Activated CD4-positive, alpha-beta T cell treated with anti-CD3 and anti-CD28 coated beads for 36 hours (primary cell): ENCODE results near the gene ATF7IP. TPM values are rescaled to one million over a fixed set of nuclear protein-coding genes. Genes with fewer than 3 reads are reported as not detected.

Experiments
- ATAC-seq: fragments of 200-7000 bp; cut with Tn5 transposase; one replicate; pipeline ENCODE4 v1.10.0; 2021; ENCODE audit warnings: mild to moderate bottlenecking, moderate library complexity
- CTCF ChIA-PET: fragments of 350-600 bp; sonication (Branson Sonifier 250); formaldehyde crosslinking; loops from one replicate; lab custom pipeline; 2021; ENCODE audit warnings: antibody characterized with exemption; lab: Charles Lee
- POLR2A ChIA-PET: fragments of 350-600 bp; sonication (Branson Sonifier 250); formaldehyde crosslinking; loops from one replicate; lab custom pipeline; 2021; ENCODE audit warnings: antibody characterized with exemption, inconsistent platforms; lab: Charles Lee
- DNase-seq: peaks from one replicate; pipeline ENCODE4 v3.0.0-alpha.2; 2020
- H3K27ac Mint-ChIP-seq: one replicate; pipeline ENCODE4 v1.8.0; 2021; ENCODE audit warnings: mixed read lengths
- H3K27me3 Mint-ChIP-seq: one replicate; pipeline ENCODE4 v1.8.0; 2021; ENCODE audit warnings: mixed read lengths
- H3K36me3 Mint-ChIP-seq: one replicate; pipeline ENCODE4 v1.8.0; 2021; ENCODE audit warnings: low read depth, mixed read lengths
- H3K4me1 Mint-ChIP-seq: one replicate; pipeline ENCODE4 v1.8.0; 2021; ENCODE audit warnings: mixed read lengths
- H3K4me3 Mint-ChIP-seq: one replicate; pipeline ENCODE4 v1.8.0; 2021; ENCODE audit warnings: mild to moderate bottlenecking, moderate library complexity, mixed read lengths
- H3K9me3 Mint-ChIP-seq: one replicate; pipeline ENCODE4 v1.8.0; 2021; ENCODE audit warnings: low read depth, mixed read lengths
- intact Hi-C, 2 experiments: fragments of 100-400 bp; cut with DNase I in 1 of 2; cut with micrococcal nuclease in 1 of 2; formaldehyde crosslinking; loops; one replicate each; pipeline versions ENCODE4 v1.14.2 to v1.15.1; 2022 to 2024; cut with DNase I, micrococcal nuclease
- total RNA-seq, 2 experiments: library from RNA; stranded (reverse); gene quantifications; one replicate each; pipeline ENCODE4 v1.2.3, GENCODE V29; 2021

Gene ATF7IP
- total RNA-seq, 2 experiments from 2014 or later = 81.3 to 101 TPM

DNA sequence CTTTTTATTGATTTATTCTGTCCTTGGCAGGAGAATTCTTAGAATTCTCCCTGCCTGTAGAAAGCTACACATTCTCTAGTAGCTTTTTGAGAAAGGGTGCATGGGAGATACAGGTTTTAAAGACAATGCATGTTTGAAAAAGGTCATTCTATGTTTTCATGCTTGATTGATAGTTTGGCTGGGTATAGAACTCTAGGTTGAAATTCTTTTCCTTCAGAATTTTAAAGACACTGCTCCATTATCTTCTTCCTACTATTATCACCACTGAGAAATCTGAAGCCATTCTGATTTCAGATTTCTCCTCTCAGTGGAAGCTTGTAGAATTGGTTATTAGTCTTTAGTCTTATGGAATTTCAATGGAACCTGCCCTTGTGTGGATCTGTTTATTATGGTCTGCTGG lies 14.0 kb downstream of the ATF7IP start:
- POLR2A ChIA-PET = no interaction called here
- Mint-ChIP-seq H3K36me3 (peaks cover 53% of the 10 kb centered on the region), H3K9me3 (peaks cover 20% of the 10 kb centered on the region), H3K4me3 (no peak overlapping the region), H3K27ac (peak overlapping the region; percentile 31), H3K27me3 (no peaks in the 10 kb centered on the region), H3K4me1 (peaks cover 41% of the 10 kb centered on the region)
- ATAC-seq (no peak), DNase-seq (no peak)
- intact Hi-C loops = no loop called here
- CTCF ChIA-PET = interaction anchor here (0.9 kb wide), 1 partner anchor 38 kb away, joined by 3 read pairs; no protein-coding TSS in a partner anchor

DNA sequence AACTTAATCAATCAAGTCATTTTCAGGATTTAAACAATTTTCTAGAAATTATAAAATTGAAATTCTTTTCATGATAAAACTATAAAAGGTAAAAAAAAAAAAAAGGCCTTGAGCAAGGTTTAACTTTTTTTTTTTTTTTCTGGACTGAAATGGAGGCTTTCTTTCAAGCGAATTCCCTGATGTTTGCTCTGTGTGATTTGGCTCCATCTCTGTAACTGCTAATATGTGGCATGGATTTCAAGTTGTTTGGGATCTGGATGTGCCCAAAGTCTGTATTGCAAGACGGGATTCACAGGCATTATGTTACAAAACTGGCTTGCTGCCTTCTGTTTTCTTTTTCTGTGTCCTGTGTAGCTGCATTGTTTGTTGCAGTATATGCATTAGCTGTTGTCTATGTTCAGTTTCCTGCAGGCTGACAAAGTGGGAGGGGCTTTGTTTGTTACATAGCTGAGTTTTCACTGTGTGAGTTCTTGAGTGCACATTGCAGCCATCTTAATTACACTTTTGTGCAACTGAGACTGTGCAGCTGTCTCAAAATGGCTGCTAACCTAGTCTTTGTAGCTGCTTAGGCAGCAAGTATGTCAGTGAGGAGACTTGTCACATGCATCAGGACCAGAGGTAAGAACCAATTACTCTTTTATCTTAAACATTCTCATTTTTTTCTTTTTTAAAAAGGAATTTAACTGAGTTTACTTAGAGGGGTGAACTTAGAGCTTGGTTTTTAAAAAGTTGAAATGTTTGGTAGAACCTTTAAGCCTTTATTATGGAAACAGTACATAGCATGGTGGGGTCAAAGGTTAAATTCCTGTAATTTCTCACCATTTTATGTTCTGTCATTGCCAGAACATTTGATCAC lies 19.5 kb downstream of the ATF7IP start:
- peaks cover 47% of the 10 kb centered on the region for H3K36me3 Mint-ChIP-seq
- peak overlapping the region; percentile 73 for H3K4me3 Mint-ChIP-seq
- DNase-seq (peak; percentile 75), ATAC-seq (peak; percentile 96)
- intact Hi-C loops = loop anchor here (1.0 to 5.0 kb wide), 7 partner anchors 9 to 1663 kb away; a partner anchor contains a TSS
- H3K27me3 Mint-ChIP-seq = no peaks in the 10 kb centered on the region
- ChIA-PET POLR2A (interaction anchor here (0.6 to 3.0 kb wide), 7 partner anchors 9 to 389 kb away, joined by 3 to 27 read pairs (median 5); partner anchors contain the start of gene ATF7IP), CTCF (interaction anchor here (1.0 to 6.3 kb wide), 17 partner anchors 9 to 147 kb away, joined by 3 to 44 read pairs (median 6); partner anchors contain the start of gene ATF7IP)
- H3K9me3 Mint-ChIP-seq = peaks cover 10% of the 10 kb centered on the region
- peaks cover 59% of the 10 kb centered on the region for H3K4me1 Mint-ChIP-seq
- peak overlapping the region; percentile 94 for H3K27ac Mint-ChIP-seq

DNA sequence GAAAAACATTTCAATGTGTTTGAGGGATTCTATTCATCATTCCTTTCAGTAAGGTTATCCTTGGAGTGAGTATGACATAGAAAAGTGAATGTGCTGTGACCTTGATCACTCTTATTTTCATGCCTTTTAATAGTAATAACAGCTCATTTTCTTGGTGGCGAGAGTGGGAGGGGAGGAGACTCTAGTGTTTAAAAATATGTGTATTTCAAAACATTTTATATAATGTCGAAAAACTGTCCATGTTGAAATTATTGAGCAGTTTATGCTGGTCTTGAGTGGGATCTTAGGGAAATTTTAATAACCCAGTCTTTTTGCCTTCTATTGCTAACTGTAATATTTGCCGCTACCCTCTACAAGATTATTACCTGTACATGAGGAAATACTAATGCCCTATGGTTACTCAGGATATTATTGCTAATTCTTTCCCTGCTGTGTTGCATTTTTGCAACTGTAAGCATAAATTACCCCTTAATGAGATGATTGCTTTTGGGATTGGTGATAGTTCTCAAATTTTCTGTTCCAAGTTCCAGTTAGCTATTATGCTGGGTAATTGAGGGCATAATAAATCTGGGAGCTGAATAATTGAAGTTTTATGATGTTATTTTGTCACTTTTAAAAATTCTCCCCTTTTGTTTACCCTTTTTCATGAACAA lies 21.9 kb downstream of the ATF7IP start:
- POLR2A ChIA-PET = interaction anchor here (0.9 kb wide), 1 partner anchor 22 kb away, joined by 3 read pairs; the partner anchor contains the start of gene ATF7IP
- CTCF ChIA-PET = interaction anchor here (1.0 to 6.3 kb wide), 9 partner anchors 12 to 130 kb away, joined by 3 to 38 read pairs (median 5); partner anchors contain the start of gene ATF7IP
- Mint-ChIP-seq H3K27me3 (no peaks in the 10 kb centered on the region), H3K4me1 (peaks cover 73% of the 10 kb centered on the region), H3K9me3 (no peaks in the 10 kb centered on the region), H3K4me3 (peak overlapping the region; percentile 73), H3K27ac (peak overlapping the region; percentile 89), H3K36me3 (peaks cover 46% of the 10 kb centered on the region)
- intact Hi-C loops = loop anchor here in 1 of 2 experiments (5.0 kb wide), 3 partner anchors 385 to 1665 kb away; a partner anchor contains a TSS
- no peak for DNase-seq
- no peak for ATAC-seq

DNA sequence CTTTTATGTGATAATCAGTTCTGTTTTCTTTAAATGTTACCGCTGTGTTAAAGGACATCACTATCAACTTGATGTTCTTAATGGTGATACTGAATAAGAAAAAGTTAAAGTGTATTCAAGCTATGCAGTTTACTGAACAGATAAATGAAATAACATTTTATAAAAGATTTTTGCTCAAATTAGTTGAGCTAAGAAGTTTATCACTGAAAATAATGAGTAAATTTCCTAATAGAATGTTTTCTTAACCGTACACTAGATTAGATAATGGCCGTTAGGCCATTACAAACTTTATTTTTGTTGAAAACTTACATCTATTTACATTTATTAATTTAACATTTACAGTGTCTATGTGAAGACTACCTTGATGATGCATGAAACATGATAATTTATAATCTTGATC lies 25.0 kb downstream of the ATF7IP start:
- ATAC-seq (no peak), DNase-seq (no peak)
- ChIA-PET CTCF (interaction anchor here (0.8 to 5.1 kb wide), 5 partner anchors 13 to 64 kb away, joined by 3 to 22 read pairs (median 3); partner anchors contain the start of gene ATF7IP), POLR2A (interaction anchor here (0.7 kb wide), 1 partner anchor 132 kb away, joined by 3 read pairs; no protein-coding TSS in a partner anchor)
- Mint-ChIP-seq H3K27ac (peak overlapping the region; percentile 90), H3K27me3 (no peaks in the 10 kb centered on the region), H3K4me3 (peak overlapping the region; percentile 64), H3K4me1 (peaks cover 70% of the 10 kb centered on the region), H3K9me3 (no peaks in the 10 kb centered on the region), H3K36me3 (peaks cover 42% of the 10 kb centered on the region)
- intact Hi-C loops = loop anchor here (5.0 to 10.0 kb wide), 2 partner anchors 384 to 562 kb away; a partner anchor contains a TSS

DNA sequence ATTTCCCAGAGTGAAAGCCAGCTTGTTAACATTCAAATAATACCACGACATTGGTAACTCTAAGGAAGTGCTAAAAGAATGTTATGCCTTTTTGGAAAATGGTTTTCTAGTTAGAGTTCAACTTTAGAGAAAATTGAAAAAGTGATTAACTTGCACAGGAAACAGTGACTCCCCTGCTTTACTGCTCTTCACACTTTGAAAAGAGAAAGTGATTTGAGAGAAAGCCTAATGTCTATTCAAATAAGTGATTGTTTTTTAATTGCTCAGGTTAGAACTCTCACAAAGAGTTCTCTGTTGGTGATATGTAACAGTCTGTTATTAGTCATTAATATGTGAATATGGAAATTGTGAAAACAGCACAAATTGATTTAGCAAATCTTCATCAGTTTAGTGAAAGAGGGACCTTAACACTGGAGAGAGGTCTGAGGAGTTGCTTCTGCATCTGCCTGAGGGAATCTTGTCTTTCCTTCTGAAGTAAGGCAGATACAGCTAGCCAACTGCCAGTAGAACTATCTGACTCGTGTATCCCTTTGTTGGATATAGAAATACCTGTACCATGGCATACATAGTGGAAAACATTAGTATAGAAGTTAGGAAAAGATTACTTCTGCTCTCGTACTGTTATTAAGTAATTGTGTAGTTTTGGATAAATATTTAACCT lies 25.5 kb downstream of the ATF7IP start:
- Mint-ChIP-seq H3K27ac (peak overlapping the region; percentile 90), H3K9me3 (no peaks in the 10 kb centered on the region), H3K27me3 (no peaks in the 10 kb centered on the region), H3K4me3 (peak overlapping the region; percentile 64), H3K36me3 (peaks cover 42% of the 10 kb centered on the region), H3K4me1 (peaks cover 72% of the 10 kb centered on the region)
- DNase-seq (no peak), ATAC-seq (peak; percentile 22)
- intact Hi-C loops = loop anchor here (5.0 to 10.0 kb wide), 2 partner anchors 384 to 561 kb away; a partner anchor contains a TSS
- POLR2A ChIA-PET = interaction anchor here (0.7 kb wide), 1 partner anchor 133 kb away, joined by 3 read pairs; no protein-coding TSS in a partner anchor
- CTCF ChIA-PET = interaction anchor here (0.8 to 5.1 kb wide), 5 partner anchors 14 to 64 kb away, joined by 3 to 22 read pairs (median 3); partner anchors contain the start of gene ATF7IP

DNA sequence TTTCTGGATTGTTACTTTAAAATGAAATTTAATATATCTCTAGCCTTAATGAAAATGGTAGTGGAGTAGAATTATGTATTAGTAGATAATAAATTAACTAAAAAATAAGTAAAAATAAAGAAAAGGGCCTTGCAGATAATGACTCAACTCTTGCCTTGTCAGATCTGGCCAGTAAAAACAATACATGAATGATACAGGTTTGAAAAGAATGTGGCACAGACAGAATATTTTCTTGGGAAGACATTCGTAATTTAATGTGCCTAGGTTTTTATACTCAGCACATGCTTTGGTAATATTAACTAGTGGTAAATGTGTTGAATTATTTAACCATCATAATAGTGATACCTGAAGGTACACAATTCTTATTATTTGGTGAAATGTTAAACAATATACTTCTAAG lies 28.3 kb downstream of the ATF7IP start:
- intact Hi-C loops = loop anchor here (1.0 to 10.0 kb wide), 9 partner anchors 8 to 559 kb away; partner anchors contain the start of gene ATF7IP (in 1 of the 2)
- H3K36me3 Mint-ChIP-seq = peaks cover 45% of the 10 kb centered on the region
- H3K4me1 Mint-ChIP-seq = peaks cover 79% of the 10 kb centered on the region
- no peaks in the 10 kb centered on the region for H3K27me3 Mint-ChIP-seq
- peaks cover 4% of the 10 kb centered on the region for H3K9me3 Mint-ChIP-seq
- ChIA-PET CTCF (interaction anchor here (1.3 to 5.1 kb wide), 10 partner anchors 9 to 156 kb away, joined by 4 to 44 read pairs (median 6); partner anchors contain the start of gene ATF7IP), POLR2A (interaction anchor here (0.6 to 4.3 kb wide), 6 partner anchors 9 to 136 kb away, joined by 5 to 27 read pairs (median 8); partner anchors contain the start of gene ATF7IP)
- H3K27ac Mint-ChIP-seq = peak overlapping the region; percentile 58
- no peak for DNase-seq
- no peak for ATAC-seq
- H3K4me3 Mint-ChIP-seq = peak overlapping the region; percentile 10

DNA sequence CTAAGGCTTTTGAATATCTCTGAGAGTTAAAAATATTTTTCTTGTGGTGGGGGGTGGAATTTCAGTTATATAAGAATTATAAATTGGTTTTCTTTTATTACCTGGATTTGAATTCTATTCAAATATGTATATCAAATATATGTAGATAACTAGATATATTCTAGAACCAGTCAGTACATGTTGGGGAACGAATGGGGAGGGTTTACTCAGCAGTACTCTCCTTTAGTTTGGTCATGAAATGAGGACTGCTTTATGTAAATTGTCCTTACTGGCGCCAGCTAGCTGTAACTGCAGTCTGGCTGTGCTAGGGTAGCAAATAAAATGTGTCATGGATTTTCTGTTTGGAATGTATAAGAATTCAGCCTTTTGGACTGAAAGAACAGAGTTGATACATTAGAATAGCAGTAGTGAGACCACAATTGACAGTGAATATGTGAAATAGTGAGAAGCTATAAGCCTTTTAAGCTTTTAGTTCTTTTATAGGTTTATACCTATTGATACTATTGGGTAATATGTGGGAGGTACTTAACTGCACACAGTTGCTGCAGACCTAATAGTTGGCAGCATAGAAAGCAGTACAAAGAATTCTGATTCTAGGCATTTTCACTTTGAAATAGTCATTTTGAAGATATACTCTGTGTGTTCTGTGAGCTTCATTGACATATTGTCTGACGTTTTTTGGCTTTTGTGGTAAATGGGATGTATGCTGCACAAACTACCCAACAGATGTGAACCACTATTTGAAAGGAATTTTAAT lies 29.0 kb downstream of the ATF7IP start:
- Mint-ChIP-seq H3K4me1 (peaks cover 78% of the 10 kb centered on the region), H3K27ac (peak overlapping the region; percentile 96), H3K9me3 (peaks cover 4% of the 10 kb centered on the region), H3K4me3 (peak overlapping the region; percentile 71), H3K27me3 (no peaks in the 10 kb centered on the region), H3K36me3 (peaks cover 40% of the 10 kb centered on the region)
- peak; percentile 82 for ATAC-seq
- ChIA-PET POLR2A (interaction anchor here (0.6 to 4.3 kb wide), 10 partner anchors 9 to 376 kb away, joined by 3 to 27 read pairs (median 4); partner anchors contain the start of gene ATF7IP), CTCF (interaction anchor here (0.8 to 5.1 kb wide), 13 partner anchors 10 to 139 kb away, joined by 3 to 44 read pairs (median 5); partner anchors contain the start of gene ATF7IP)
- intact Hi-C loops = loop anchor here (1.0 to 10.0 kb wide), 10 partner anchors 9 to 558 kb away; partner anchors contain the start of gene ATF7IP (in 1 of the 2)
- DNase-seq = peak; percentile 66

DNA sequence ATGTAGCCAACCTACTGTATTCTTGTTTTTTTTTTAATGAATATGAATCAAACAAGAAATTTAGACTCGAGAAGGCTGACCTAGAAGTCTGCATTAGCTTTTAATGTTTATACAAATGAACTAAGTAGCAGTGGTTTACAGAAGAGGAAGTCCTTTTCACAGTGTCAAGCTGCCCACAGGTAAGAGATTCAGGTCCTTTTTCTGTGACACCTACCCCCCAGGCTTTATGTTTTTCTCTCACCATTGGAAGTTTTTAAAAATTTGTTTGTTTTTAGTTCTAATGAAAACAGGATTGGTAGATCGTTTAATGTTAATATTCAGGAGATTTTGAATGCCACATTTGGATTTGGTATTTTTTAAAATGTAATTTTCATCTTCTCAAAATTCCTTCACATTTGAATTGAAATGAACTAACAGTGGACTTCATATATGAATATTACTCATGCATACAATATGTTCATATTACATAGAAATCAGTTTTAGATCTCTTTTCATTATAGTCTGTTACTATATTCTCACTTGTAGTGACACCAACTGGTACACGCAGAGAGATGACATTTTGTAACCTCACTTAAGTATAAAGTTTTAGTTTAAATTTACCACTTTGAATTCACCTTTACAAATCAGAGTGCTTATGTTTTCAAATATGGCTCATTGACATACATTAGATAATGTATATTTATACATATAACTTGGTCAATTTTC lies 29.7 kb downstream of the ATF7IP start:
- intact Hi-C loops = loop anchor here in 1 of 2 experiments (2.0 to 10.0 kb wide), 3 partner anchors 22 to 380 kb away; a partner anchor contains a TSS
- Mint-ChIP-seq H3K27ac (peak overlapping the region; percentile 96), H3K36me3 (peaks cover 38% of the 10 kb centered on the region), H3K27me3 (no peaks in the 10 kb centered on the region), H3K9me3 (peaks cover 4% of the 10 kb centered on the region), H3K4me3 (peak overlapping the region; percentile 71), H3K4me1 (peaks cover 79% of the 10 kb centered on the region)
- CTCF ChIA-PET = interaction anchor here (0.8 to 5.1 kb wide), 15 partner anchors 11 to 137 kb away, joined by 3 to 44 read pairs (median 5); partner anchors contain the start of gene ATF7IP
- DNase-seq (no peak), ATAC-seq (peak; percentile 17)
- POLR2A ChIA-PET = interaction anchor here (0.6 to 4.3 kb wide), 12 partner anchors 10 to 375 kb away, joined by 3 to 27 read pairs (median 4); partner anchors contain the start of gene ATF7IP

DNA sequence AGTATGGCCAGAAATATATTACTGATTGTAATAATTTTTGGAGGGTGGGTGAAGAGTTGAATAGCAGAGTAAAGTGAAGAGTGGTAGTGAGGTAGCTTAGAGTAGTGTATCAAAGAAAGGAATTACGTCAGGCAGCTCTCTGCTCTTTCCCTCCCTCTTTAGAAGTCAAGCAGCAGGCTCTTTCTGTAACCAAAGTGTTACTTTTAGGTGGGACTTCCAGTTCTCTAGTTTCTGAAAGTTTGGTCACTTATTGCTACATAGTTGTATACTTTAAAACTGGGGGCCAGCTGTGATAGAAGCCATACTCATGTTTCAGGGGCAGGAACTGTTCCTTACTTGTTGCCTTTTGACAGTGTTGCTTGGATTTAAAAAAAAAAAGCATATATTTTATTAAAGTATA lies 30.6 kb downstream of the ATF7IP start:
- ATAC-seq = peak; percentile 56
- peaks cover 37% of the 10 kb centered on the region for H3K36me3 Mint-ChIP-seq

More for the DNA sequence above, 30.6 kb downstream of the ATF7IP start:
- intact Hi-C loops = loop anchor here in 1 of 2 experiments (5.0 to 10.0 kb wide), 2 partner anchors 56 to 379 kb away; a partner anchor contains a TSS
- DNase-seq = no peak
- H3K27ac Mint-ChIP-seq = peak overlapping the region; percentile 84
- H3K27me3 Mint-ChIP-seq = no peaks in the 10 kb centered on the region
- CTCF ChIA-PET = interaction anchor here (1.2 to 4.6 kb wide), 4 partner anchors 12 to 73 kb away, joined by 3 to 44 read pairs (median 4); partner anchors contain the start of gene ATF7IP
- POLR2A ChIA-PET = interaction anchor here (0.6 to 4.3 kb wide), 5 partner anchors 10 to 561 kb away, joined by 3 to 27 read pairs (median 4); partner anchors contain the start of gene ATF7IP
- H3K9me3 Mint-ChIP-seq = peaks cover 4% of the 10 kb centered on the region
- H3K4me1 Mint-ChIP-seq = peaks cover 82% of the 10 kb centered on the region
- H3K4me3 Mint-ChIP-seq = peak overlapping the region; percentile 55
